ENCODE measurements around the gene POLR2F. TPM values are rescaled to one million over a fixed set of nuclear protein-coding genes. Genes with fewer than 3 reads are reported as not detected.
"Not testable (repeated sequence)": the region's sequence is repeated elsewhere in the genome, so short reads cannot be mapped to it uniquely, and the experiment has no call there.

The POLR2F gene
- total RNA-seq, 1 experiment from 2014 or later, result 141 TPM

GRCh38 chr22:37947142-37947795, 6.2 kb upstream of the POLR2F start:
- H3K4me3 Mint-ChIP-seq; H3K4ac ChIP-seq (ENCODE audit: low read depth, low read length); H3K36me3 Mint-ChIP-seq (ENCODE audit: insufficient read depth in 1 of 3, low read depth in 3 of 3); H3K27me3 Mint-ChIP-seq (ENCODE audit: low read depth); H3K27ac ChIP-seq (ENCODE audit: insufficient read length, low read depth, low read length); H2AK5ac ChIP-seq (ENCODE audit: insufficient read length, low read length); H3K9me3 ChIP-seq (ENCODE audit: control insufficient read depth, low read depth, low read length); H3K4me2 ChIP-seq (ENCODE audit: insufficient read depth, insufficient read length, low read length); H3K9ac ChIP-seq (ENCODE audit: extremely low read depth, insufficient read length, low read length); DNase-seq; H3K4me1 ChIP-seq (ENCODE audit: insufficient read depth, low read length); H3K23ac ChIP-seq (ENCODE audit: insufficient read length, low read depth, low read length); H4K8ac ChIP-seq (replicated peaks; ENCODE audit: insufficient read length, low read depth, low read length); H2AFZ ChIP-seq (ENCODE audit: low read length); H3K56ac ChIP-seq (ENCODE audit: insufficient read length, low read depth, low read length); H4K5ac ChIP-seq (ENCODE audit: insufficient read length, low read depth, low read length); H3K23me2 ChIP-seq (ENCODE audit: insufficient read length, low read depth, low read length, poor library complexity, severe bottlenecking); H4K20me1 ChIP-seq (ENCODE audit: control insufficient read depth, insufficient read depth, insufficient read length); H2BK5ac ChIP-seq (ENCODE audit: insufficient read length, low read length); H4K91ac ChIP-seq (ENCODE audit: insufficient read length, low read depth, low read length); H3K9me3 Mint-ChIP-seq; H2BK12ac ChIP-seq (ENCODE audit: insufficient read length, low read depth, low read length); H3K18ac ChIP-seq (ENCODE audit: insufficient read length, low read depth, low read length); H3K27me3 ChIP-seq (ENCODE audit: insufficient read depth, low read length); H2BK15ac ChIP-seq (ENCODE audit: low read depth, low read length); H3K4me1 Mint-ChIP-seq; H3T11ph ChIP-seq (ENCODE audit: low read length); H3K14ac ChIP-seq (ENCODE audit: insufficient read depth, low read length); H3K79me2 ChIP-seq (ENCODE audit: insufficient read depth, low read length); H2BK20ac ChIP-seq (ENCODE audit: low read depth, low read length, poor library complexity, severe bottlenecking); H3K79me1 ChIP-seq (ENCODE audit: insufficient read depth, low read depth, low read length, poor library complexity, severe bottlenecking); H2BK120ac ChIP-seq (ENCODE audit: low read depth, low read length, poor library complexity, severe bottlenecking): not testable (repeated sequence)
- no CpG with 5 or more reads among the region's 14 CpGs for WGBS (ENCODE audit: extremely low coverage, insufficient read length, low lambda C conversion rate)
- H3K27ac Mint-ChIP-seq, result peak overlapping the region in 1 of 3 experiments; percentile 63; a peak in 2 of 7 replicates

All from H9 (cell line).